GM12892 (cell line): Measurements from ENCODE around the gene TAMALIN.

Source experiments
- POLR2A ChIP-seq: IDR thresholded peaks from 2 replicates; pipeline ENCODE4 v1.6.1; 2011; ENCODE audit warnings: low read depth, low read length, control low read depth
- POLR2AphosphoS5 ChIP-seq: IDR thresholded peaks from 2 replicates; pipeline ENCODE4 v1.6.1; 2011; ENCODE audit warnings: low read depth, low read length, control low read depth
- TAF1 ChIP-seq: IDR thresholded peaks from 2 replicates; pipeline ENCODE4 v1.6.1; 2011; ENCODE audit warnings: low read depth, mild to moderate bottlenecking, control low read depth, low read length, borderline replicate concordance

GRCh38 chr12:51958542-51958941 lies 48.2 kb upstream of the TAMALIN start:
- TF ChIP-seq POLR2A (no peak), POLR2AphosphoS5 (no peak), TAF1 (no peak)
